Cerebellar nuclear complex (tissue), 1 donor: Measurements from ENCODE around the gene ACSS1.
A peak's percentile ranks its signal among the peaks of the same experiment; 100 is the strongest.
"Not testable (repeated sequence)": the region's sequence is repeated elsewhere in the genome, so short reads cannot be mapped to it uniquely, and the experiment has no call there.

Experiments
- DNase-seq, 2 experiments: peaks; one replicate each; lab custom pipeline; 2025; lab: John Stamatoyannopoulos, UW

ACSS1 gene

GRCh38 chr20:25011261-25011660, 46.7 kb downstream of the ACSS1 start:
- no peak for DNase-seq

- no peak for DNase-seq
These were observed 48.5 kb downstream of the ACSS1 start for GRCh38 chr20:25009218-25010145.

GRCh38 chr20:25008388-25009217, 49.3 kb downstream of the ACSS1 start:
- no peak for DNase-seq

- no peak for DNase-seq
These were observed 50.2 kb downstream of the ACSS1 start for GRCh38 chr20:25007491-25008305.

- DNase-seq, result no peak
These were observed 51.3 kb downstream of the ACSS1 start for GRCh38 chr20:25006431-25007167.

GRCh38 chr20:25005661-25006060, 52.3 kb downstream of the ACSS1 start:
- no peak for DNase-seq

- DNase-seq, result peak; percentile 12 to 69
These were observed 52.7 kb downstream of the ACSS1 start for GRCh38 chr20:25005220-25005619.

- no peak for DNase-seq
These were observed 54.9 kb downstream of the ACSS1 start for GRCh38 chr20:25003002-25003401.

- not testable (repeated sequence) for DNase-seq
These were observed 56.6 kb downstream of the ACSS1 start for GRCh38 chr20:25001323-25001722.

GRCh38 chr20:25000268-25000801, 57.6 kb downstream of the ACSS1 start:
- no peak for DNase-seq

- DNase-seq, result no peak
These were observed 58.4 kb downstream of the ACSS1 start for GRCh38 chr20:24999568-24999967.

GRCh38 chr20:24998631-24999445, 59.1 kb downstream of the ACSS1 start:
- DNase-seq, result no peak

- no peak for DNase-seq
These were observed 59.8 kb downstream of the ACSS1 start for GRCh38 chr20:24998121-24998520.

- no peak for DNase-seq
These were observed 61.2 kb downstream of the ACSS1 start for GRCh38 chr20:24996449-24997377.

- DNase-seq, result no peak
These were observed 62.0 kb downstream of the ACSS1 start for GRCh38 chr20:24995741-24996448.

- peak; percentile 25 to 75 for DNase-seq
These were observed 63.2 kb downstream of the ACSS1 start for GRCh38 chr20:24994470-24995368.

GRCh38 chr20:24994186-24994465, 63.8 kb downstream of the ACSS1 start:
- DNase-seq, result no peak
